Measurements from ENCODE around the gene NFASC.

The NFASC gene

DNA sequence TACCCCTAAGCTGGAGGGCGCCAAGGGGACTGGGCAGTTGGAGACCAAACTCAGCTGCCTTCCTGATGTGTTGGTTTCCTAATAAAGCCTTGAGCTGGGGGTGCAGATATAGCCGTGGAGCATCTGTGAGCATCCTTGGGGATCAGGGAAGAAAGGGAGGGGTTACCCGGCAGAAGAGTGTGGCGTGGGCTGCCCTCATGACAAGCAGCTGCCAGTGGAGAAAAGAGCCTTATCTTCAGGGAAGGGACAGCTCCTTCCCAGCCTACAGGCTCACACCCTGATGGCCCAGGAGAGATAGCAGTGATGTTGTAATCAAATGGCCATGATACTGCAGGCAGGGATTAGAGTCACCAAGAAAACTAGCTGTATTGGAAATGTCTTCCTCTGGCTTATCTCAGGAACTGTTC, 10.8 kb upstream of the NFASC start:
- Histone ChIP-seq H3K9me3 (ENCODE audit: low read length) (no peaks in the 10 kb centered on the region), H3K4me3 (ENCODE audit: low read depth in 1 of 2, low read length in 2 of 2) (no peak overlapping the region), H3K27me3 (ENCODE audit: control insufficient read depth in 1 of 2, insufficient read depth in 2 of 2, low read length in 2 of 2) (no peaks in the 10 kb centered on the region), H3K27ac (ENCODE audit: low read depth, low read length) (no peak overlapping the region), H3K9ac (ENCODE audit: low read length) (no peak overlapping the region), H3K36me3 (ENCODE audit: insufficient read depth, low read length) (no peaks in the 10 kb centered on the region), H3K4me1 (ENCODE audit: insufficient read depth, low read length) (no peaks in the 10 kb centered on the region)

DNA sequence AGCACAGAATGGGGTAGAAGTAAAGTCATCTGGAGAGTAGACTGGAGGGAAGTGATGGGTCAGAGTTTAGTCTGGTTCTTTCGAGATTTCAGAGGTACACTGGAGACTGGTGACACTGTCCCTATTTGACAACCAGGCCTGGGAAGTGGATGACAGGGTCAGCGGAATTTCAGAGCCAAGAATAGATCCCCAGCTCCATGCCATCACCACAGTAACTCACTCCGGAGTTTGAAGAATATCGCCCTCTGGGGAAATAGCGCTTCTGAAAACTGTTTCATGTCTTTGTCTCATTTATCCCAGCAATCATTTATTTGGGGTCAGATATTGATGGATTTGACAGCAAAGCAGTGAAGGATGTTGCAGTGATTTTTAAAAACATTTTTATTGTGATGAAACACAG, 7.6 kb upstream of the NFASC start:
- H3K4me1 ChIP-seq (ENCODE audit: insufficient read depth, low read length) = peaks cover 8% of the 10 kb centered on the region
- no peaks in the 10 kb centered on the region for H3K9me3 ChIP-seq (ENCODE audit: low read length)
- H3K36me3 ChIP-seq (ENCODE audit: insufficient read depth, low read length) = no peaks in the 10 kb centered on the region
- no peak overlapping the region for H3K4me3 ChIP-seq (ENCODE audit: low read depth in 1 of 2, low read length in 2 of 2)
- H3K27ac ChIP-seq (ENCODE audit: low read depth, low read length) = no peak overlapping the region
- no peaks in the 10 kb centered on the region for H3K27me3 ChIP-seq (ENCODE audit: control insufficient read depth in 1 of 2, insufficient read depth in 2 of 2, low read length in 2 of 2)
- no peak overlapping the region for H3K9ac ChIP-seq (ENCODE audit: low read length)

DNA sequence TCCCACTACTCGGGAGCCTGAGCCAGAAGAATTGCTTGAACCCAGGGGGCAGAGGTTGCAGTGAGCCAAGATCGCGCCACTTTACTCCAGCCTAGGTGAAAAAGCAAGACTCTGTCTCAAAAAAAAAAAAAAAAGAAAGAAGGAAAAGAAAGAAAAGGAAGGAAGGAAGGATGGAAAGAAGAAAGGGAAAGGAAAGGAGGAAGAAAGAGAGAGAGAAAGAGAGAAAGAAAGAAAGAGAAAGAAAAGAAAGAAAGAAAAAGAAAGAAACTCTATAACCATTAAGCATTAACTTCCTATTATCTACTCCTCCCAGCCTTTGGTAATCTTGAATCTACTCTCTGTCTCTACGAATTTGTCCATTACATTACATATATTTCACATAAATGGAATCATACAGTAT, 6.9 kb upstream of the NFASC start:
- Histone ChIP-seq H3K27me3 (ENCODE audit: control insufficient read depth in 1 of 2, insufficient read depth in 2 of 2, low read length in 2 of 2) (no peaks in the 10 kb centered on the region), H3K36me3 (ENCODE audit: insufficient read depth, low read length) (no peaks in the 10 kb centered on the region), H3K27ac (ENCODE audit: low read depth, low read length) (no peak overlapping the region), H3K9ac (ENCODE audit: low read length) (no peak overlapping the region), H3K9me3 (ENCODE audit: low read length) (no peaks in the 10 kb centered on the region), H3K4me1 (ENCODE audit: insufficient read depth, low read length) (peaks cover 8% of the 10 kb centered on the region), H3K4me3 (ENCODE audit: low read depth in 1 of 2, low read length in 2 of 2) (no peak overlapping the region)

DNA sequence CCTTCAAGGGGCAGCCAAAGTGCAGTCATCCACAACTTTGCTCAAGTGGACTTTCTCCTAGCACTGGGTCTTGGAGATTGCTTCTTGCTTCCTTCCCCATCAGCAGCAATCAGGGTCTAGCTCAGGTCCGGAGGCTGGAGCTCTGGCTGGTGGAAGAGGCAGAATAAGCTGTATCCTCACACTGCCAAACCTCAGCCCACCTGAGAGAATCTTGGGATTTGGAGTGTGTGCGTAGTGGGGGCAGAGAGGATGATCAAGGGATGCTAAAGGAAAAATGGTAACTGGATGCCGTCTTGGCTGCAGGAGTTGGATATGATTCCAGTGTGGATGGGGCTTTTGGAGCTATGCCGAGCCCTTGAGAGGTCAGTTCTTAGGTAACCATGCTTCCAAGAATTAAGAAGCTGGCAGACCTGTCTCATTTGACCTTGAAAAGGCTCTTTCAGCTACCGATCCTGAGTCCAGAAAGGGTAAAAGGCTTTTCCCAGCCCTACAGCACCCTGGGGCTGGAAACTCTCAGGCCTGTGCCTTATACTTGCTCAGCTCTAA, 4.5 kb upstream of the NFASC start:
- Histone ChIP-seq H3K27me3 (ENCODE audit: control insufficient read depth in 1 of 2, insufficient read depth in 2 of 2, low read length in 2 of 2) (no peaks in the 10 kb centered on the region), H3K9ac (ENCODE audit: low read length) (no peak overlapping the region), H3K36me3 (ENCODE audit: insufficient read depth, low read length) (no peaks in the 10 kb centered on the region), H3K9me3 (ENCODE audit: low read length) (no peaks in the 10 kb centered on the region), H3K27ac (ENCODE audit: low read depth, low read length) (no peak overlapping the region), H3K4me3 (ENCODE audit: low read depth in 1 of 2, low read length in 2 of 2) (no peak overlapping the region), H3K4me1 (ENCODE audit: insufficient read depth, low read length) (peaks cover 11% of the 10 kb centered on the region)

DNA sequence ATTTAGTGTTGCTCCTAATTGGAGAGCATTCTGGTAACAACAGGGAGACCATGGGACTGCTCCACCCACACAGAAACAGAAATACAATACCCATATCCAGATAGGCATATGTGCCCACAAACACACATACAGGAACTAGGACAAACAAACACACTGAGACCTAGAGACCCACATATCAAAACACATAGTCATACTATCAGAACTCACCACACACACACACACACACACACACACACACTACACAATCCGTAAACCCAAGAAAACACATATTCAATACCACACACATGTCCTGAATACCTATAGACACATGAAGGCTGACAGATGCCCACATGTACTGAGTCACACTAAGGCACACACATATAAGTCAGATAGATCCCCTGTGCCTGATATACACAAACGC, 3.5 kb upstream of the NFASC start:
- no peak overlapping the region for H3K4me3 ChIP-seq (ENCODE audit: low read depth in 1 of 2, low read length in 2 of 2)
- no peaks in the 10 kb centered on the region for H3K36me3 ChIP-seq (ENCODE audit: insufficient read depth, low read length)
- peaks cover 20% of the 10 kb centered on the region for H3K4me1 ChIP-seq (ENCODE audit: insufficient read depth, low read length)
- no peak overlapping the region for H3K27ac ChIP-seq (ENCODE audit: low read depth, low read length)
- H3K9me3 ChIP-seq (ENCODE audit: low read length) = no peaks in the 10 kb centered on the region
- H3K9ac ChIP-seq (ENCODE audit: low read length) = no peak overlapping the region
- no peaks in the 10 kb centered on the region for H3K27me3 ChIP-seq (ENCODE audit: control insufficient read depth in 1 of 2, insufficient read depth in 2 of 2, low read length in 2 of 2)

DNA sequence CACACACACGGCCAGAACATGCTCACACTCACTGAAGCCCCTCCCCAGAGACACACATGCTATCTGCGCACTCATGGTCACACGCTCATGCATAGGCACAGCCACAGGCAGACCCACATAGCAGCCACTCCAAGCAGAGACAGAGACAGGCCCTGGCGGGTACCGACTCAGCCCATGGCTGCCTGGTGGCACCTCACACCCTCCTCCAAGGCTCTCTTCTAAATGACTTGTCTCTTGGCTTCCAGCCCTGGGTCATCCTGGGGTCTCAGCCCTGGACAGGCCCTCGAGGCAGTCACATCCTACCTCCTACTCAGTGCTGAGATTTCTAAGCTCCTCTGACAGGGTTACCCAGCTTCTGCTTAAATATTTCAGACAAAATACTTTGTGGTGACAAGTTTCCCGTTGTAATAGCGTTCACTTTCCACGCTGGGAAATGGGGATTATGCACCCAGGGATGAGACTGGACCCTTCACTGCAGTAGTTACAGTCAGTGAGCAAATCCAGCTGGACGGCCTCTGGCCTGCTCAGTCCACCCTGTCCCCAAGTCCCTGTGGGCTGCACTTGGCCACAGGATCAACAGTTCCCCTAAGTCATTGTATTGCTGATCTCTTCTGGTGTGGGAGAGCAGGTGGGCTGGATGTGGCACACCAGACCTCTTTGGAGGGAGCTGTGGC, 2.9 kb upstream of the NFASC start:
- no peaks in the 10 kb centered on the region for H3K36me3 ChIP-seq (ENCODE audit: insufficient read depth, low read length)
- H3K9ac ChIP-seq (ENCODE audit: low read length) = no peak overlapping the region
- H3K4me1 ChIP-seq (ENCODE audit: insufficient read depth, low read length) = peaks cover 25% of the 10 kb centered on the region
- no peaks in the 10 kb centered on the region for H3K27me3 ChIP-seq (ENCODE audit: control insufficient read depth in 1 of 2, insufficient read depth in 2 of 2, low read length in 2 of 2)
- H3K27ac ChIP-seq (ENCODE audit: low read depth, low read length) = no peak overlapping the region
- H3K9me3 ChIP-seq (ENCODE audit: low read length) = no peaks in the 10 kb centered on the region
- no peak overlapping the region for H3K4me3 ChIP-seq (ENCODE audit: low read depth in 1 of 2, low read length in 2 of 2)

DNA sequence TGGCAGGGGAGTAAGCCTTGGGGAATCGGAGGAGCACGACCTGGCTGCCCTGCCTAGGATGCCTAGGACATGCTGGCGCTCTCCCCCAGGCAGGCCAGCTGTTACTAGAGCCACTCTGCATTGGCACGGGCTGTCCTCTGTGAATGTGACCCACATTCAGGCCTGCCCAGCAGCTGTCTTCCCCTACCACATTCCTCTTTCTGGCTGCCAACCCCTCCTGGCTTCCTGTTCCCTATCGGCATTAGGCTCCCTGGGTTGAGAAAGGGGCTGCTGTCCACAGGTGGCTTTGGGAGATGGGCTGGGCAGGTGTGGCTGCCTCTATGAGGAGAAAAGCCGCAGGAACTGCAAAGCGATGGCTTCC, 2.3 kb upstream of the NFASC start:
- Histone ChIP-seq H3K4me1 (ENCODE audit: insufficient read depth, low read length) (peaks cover 25% of the 10 kb centered on the region), H3K9ac (ENCODE audit: low read length) (no peak overlapping the region), H3K36me3 (ENCODE audit: insufficient read depth, low read length) (no peaks in the 10 kb centered on the region), H3K4me3 (ENCODE audit: low read depth in 1 of 2, low read length in 2 of 2) (no peak overlapping the region), H3K9me3 (ENCODE audit: low read length) (no peaks in the 10 kb centered on the region), H3K27me3 (ENCODE audit: control insufficient read depth in 1 of 2, insufficient read depth in 2 of 2, low read length in 2 of 2) (no peaks in the 10 kb centered on the region), H3K27ac (ENCODE audit: low read depth, low read length) (no peak overlapping the region)

DNA sequence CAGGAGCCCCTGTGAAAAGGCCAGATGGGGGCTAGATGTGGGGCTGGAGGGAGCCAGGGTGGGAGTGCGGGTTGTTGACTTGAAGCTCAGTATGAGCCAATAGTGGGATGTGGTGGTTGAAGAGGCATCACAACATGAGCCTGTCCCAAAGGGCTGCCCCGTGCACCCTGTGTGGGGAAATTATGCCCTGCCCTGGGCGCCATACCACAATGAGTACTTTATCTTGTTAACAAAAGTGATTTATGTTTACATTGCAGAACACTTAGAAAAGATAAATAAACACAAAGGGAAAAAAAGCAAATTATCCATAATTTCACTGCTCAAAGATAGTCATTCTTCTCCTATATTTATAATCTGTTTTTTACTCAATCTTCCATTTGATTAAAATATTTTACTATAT, 1.6 kb upstream of the NFASC start:
- H3K9ac ChIP-seq (ENCODE audit: low read length) = no peak overlapping the region
- no peaks in the 10 kb centered on the region for H3K9me3 ChIP-seq (ENCODE audit: low read length)
- H3K36me3 ChIP-seq (ENCODE audit: insufficient read depth, low read length) = no peaks in the 10 kb centered on the region
- no peak overlapping the region for H3K4me3 ChIP-seq (ENCODE audit: low read depth in 1 of 2, low read length in 2 of 2)
- peaks cover 25% of the 10 kb centered on the region for H3K4me1 ChIP-seq (ENCODE audit: insufficient read depth, low read length)
- H3K27ac ChIP-seq (ENCODE audit: low read depth, low read length) = no peak overlapping the region
- H3K27me3 ChIP-seq (ENCODE audit: control insufficient read depth in 1 of 2, insufficient read depth in 2 of 2, low read length in 2 of 2) = no peaks in the 10 kb centered on the region

DNA sequence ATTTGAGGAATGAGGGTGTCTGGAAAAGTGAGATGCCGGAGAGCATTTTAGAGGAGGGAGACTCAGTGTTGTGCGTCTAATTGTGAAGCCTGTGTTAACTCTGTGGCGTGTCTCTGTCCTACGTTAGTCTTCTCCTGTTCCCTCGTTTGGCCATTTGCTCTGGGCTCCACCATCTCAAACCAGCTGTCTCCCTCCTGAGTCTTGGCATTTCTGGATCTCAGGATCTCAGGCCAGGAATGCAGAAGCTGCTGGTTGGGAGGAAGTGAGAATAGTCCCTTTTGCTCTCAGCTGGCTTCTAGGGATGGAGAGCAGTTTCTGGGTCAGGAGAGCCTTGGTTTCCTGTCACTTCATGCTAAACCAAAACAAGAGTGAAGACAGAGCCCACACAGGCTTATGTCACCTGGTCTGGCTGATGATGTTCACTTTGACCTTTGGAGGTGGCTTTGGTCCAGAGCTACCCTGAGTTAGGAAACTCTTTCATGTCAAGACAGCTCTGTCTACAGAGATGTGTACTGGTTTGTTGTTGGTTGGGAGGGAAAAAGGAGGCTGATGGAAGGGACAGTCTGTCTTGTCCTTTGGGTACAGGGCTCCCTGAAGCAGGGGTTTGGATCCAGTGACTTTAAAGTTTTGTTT, 859 bp downstream of the NFASC start:
- peaks cover 22% of the 10 kb centered on the region for H3K4me1 ChIP-seq (ENCODE audit: insufficient read depth, low read length)
- H3K27ac ChIP-seq (ENCODE audit: low read depth, low read length) = no peak overlapping the region
- H3K9ac ChIP-seq (ENCODE audit: low read length) = no peak overlapping the region
- H3K27me3 ChIP-seq (ENCODE audit: control insufficient read depth in 1 of 2, insufficient read depth in 2 of 2, low read length in 2 of 2) = no peaks in the 10 kb centered on the region
- no peaks in the 10 kb centered on the region for H3K9me3 ChIP-seq (ENCODE audit: low read length)
- no peak overlapping the region for H3K4me3 ChIP-seq (ENCODE audit: low read depth in 1 of 2, low read length in 2 of 2)
- no peaks in the 10 kb centered on the region for H3K36me3 ChIP-seq (ENCODE audit: insufficient read depth, low read length)

DNA sequence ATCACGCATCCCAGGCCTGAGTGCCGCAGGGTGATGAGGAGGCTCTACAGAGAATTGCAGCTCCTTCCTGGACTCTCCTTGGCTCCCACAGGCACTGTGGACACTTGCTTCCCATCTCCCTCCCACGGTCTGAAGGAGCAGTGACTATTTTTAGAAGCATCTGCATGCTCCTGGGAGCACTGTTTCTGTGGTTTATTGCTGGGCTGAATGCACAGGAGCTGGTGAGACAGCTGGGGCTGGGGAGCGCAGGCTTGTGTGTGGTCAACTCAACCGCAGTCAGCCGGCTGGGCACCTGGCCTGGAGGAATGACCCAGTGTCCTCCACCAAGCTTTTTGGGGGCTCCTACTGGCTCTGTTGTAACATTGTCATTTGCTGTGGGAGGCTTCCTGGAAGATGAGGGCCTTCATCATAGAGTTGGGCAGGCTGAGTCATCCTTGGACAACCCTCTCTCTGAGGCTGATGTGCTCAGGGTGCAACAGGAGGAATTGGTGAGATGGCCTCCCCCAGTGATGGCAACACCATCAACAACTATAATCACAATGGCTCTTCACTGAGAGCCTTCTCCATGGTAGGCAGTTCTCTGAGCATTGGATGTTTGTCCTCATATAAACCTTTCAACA, 1.7 kb downstream of the NFASC start:
- H3K27ac ChIP-seq (ENCODE audit: low read depth, low read length) = no peak overlapping the region

DNA sequence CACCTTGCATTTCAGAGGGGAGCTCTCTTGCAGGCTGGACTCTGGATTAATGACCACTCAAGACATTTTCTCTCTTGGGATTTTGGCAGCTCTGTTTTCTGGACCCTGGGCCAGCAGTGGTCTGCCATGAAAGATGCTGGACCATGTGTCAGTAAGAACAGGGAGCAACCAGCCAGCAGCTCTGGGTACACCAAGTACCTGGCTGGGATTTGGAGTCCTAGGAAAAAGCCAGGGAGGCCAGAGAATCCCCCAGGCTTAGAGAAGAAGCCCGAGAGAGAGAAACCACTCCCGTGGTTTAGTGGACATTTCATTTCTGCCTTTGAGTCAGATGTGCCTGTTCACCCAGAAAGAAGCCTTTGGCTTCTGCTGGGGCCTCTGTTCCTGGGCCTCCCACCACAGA, 2.5 kb downstream of the NFASC start:
- Histone ChIP-seq H3K9ac (ENCODE audit: low read length) (no peak overlapping the region), H3K27ac (ENCODE audit: low read depth, low read length) (no peak overlapping the region), H3K4me1 (ENCODE audit: insufficient read depth, low read length) (peaks cover 17% of the 10 kb centered on the region), H3K4me3 (ENCODE audit: low read depth in 1 of 2, low read length in 2 of 2) (no peak overlapping the region), H3K9me3 (ENCODE audit: low read length) (no peaks in the 10 kb centered on the region), H3K27me3 (ENCODE audit: control insufficient read depth in 1 of 2, insufficient read depth in 2 of 2, low read length in 2 of 2) (no peaks in the 10 kb centered on the region), H3K36me3 (ENCODE audit: insufficient read depth, low read length) (no peaks in the 10 kb centered on the region)

More for the DNA sequence above, 1.7 kb downstream of the NFASC start:
- no peaks in the 10 kb centered on the region for H3K9me3 ChIP-seq (ENCODE audit: low read length)
- peaks cover 22% of the 10 kb centered on the region for H3K4me1 ChIP-seq (ENCODE audit: insufficient read depth, low read length)
- no peak overlapping the region for H3K4me3 ChIP-seq (ENCODE audit: low read depth in 1 of 2, low read length in 2 of 2)
- H3K9ac ChIP-seq (ENCODE audit: low read length) = no peak overlapping the region
- H3K36me3 ChIP-seq (ENCODE audit: insufficient read depth, low read length) = no peaks in the 10 kb centered on the region
- no peaks in the 10 kb centered on the region for H3K27me3 ChIP-seq (ENCODE audit: control insufficient read depth in 1 of 2, insufficient read depth in 2 of 2, low read length in 2 of 2)

Measured in muscle layer of colon (tissue), 2 donors.